ENCODE results near the gene TEX52.

DNA sequence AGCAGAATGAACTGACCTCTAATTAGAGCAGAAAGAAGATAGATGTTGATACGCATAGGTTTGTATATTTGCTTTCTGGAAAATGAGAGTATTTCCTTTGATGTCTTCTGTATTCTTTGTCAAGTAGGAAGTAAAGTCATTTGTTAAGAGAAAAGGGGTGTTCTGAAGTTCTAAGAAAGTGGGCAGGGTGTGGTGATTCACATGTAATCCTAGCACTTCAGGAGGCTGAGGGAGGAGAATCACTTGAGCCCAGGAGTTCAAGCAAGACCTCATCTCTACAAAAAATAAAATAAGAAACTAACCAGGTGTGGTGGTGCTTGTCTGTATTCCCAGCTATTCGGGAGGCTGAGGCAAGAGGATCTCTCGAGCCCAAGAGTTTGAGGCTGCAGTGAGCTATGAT lies 23.0 kb upstream of the TEX52 start:
- TF ChIP-seq, protein P1, sequence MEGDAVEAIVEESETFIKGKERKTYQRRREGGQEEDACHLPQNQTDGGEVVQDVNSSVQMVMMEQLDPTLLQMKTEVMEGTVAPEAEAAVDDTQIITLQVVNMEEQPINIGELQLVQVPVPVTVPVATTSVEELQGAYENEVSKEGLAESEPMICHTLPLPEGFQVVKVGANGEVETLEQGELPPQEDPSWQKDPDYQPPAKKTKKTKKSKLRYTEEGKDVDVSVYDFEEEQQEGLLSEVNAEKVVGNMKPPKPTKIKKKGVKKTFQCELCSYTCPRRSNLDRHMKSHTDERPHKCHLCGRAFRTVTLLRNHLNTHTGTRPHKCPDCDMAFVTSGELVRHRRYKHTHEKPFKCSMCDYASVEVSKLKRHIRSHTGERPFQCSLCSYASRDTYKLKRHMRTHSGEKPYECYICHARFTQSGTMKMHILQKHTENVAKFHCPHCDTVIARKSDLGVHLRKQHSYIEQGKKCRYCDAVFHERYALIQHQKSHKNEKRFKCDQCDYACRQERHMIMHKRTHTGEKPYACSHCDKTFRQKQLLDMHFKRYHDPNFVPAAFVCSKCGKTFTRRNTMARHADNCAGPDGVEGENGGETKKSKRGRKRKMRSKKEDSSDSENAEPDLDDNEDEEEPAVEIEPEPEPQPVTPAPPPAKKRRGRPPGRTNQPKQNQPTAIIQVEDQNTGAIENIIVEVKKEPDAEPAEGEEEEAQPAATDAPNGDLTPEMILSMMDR (conservative IDR thresholded peaks at IDR 0.05; ENCODE audit: low read length): no peak
- no peak for TF ChIP-seq EZH2phosphoT487 (IDR thresholded peaks at IDR 0.05; ENCODE audit: borderline replicate concordance, low read depth, low read length)

All from OCI-LY7 (cell line).